LNCAP (cell line): ENCODE results near the gene GATA2.

Source experiments
- CTCF ChIP-seq: fragments of 450-650 bp; IDR thresholded peaks from 2 replicates; pipeline ENCODE4 v1.5.1; 2017; ENCODE audit warnings: mild to moderate bottlenecking

The GATA2 gene

DNA sequence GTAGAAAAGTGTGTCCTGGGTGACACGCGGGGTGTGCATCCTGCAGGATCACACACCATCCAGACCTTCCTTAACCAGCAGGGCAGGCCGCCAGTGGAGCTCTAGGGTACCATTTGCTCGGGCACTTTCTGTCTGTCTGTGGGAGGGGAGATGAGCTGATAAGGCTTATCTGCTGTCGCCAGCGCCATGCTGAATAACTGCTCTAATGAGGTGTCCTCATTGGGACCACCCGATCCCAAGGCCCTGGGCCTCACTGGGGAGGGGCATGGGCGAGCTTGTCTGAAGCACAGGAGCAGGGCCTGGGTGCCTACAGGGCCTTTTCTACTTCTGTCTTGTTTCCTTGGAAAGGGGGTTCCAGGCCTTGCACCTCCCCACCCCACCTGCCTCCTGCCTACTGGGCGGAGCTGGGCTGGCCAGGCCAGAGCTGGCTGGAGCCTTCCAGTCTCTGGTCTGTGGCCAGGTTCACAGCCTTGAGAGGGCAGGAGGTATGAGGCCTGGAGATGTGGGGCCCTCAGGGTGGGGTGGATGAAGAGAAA lies 2.5 kb upstream of the GATA2 start:
- TF ChIP-seq CTCF = no peak

DNA sequence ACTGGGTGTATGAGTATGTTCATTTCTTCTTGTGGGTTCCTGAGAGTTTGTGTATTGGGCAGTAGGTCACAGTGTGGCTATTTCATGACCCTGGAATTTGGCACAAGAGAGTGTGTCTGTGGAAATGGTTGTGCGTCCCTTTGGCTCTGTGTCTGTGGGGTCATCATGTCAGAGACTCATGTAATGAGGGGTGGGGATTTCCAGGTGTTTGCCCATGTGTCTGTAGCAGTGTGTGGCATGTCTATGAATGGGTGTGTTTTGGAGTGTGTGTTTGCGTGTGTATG lies 1.3 kb upstream of the GATA2 start:
- no peak for TF ChIP-seq CTCF

GRCh38 chr3:128493570-128494366 lies 767 bp upstream of the GATA2 start:
- no peak for TF ChIP-seq CTCF

GRCh38 chr3:128491941-128492670 lies 895 bp downstream of the GATA2 start:
- TF ChIP-seq CTCF = no peak

DNA sequence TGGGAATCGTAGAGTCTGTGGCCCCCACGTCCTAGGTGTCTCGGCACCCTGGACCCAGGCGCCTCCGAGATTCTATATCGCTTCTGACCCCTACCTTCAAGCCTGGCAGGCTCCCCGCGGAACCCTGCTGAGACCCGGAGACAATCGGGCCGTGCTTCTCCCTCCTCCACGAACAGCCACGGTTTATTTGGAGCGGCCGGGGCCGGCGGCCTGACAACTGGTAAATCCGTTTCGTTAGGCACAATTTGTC lies 1.4 kb downstream of the GATA2 start:
- no peak for TF ChIP-seq CTCF

DNA sequence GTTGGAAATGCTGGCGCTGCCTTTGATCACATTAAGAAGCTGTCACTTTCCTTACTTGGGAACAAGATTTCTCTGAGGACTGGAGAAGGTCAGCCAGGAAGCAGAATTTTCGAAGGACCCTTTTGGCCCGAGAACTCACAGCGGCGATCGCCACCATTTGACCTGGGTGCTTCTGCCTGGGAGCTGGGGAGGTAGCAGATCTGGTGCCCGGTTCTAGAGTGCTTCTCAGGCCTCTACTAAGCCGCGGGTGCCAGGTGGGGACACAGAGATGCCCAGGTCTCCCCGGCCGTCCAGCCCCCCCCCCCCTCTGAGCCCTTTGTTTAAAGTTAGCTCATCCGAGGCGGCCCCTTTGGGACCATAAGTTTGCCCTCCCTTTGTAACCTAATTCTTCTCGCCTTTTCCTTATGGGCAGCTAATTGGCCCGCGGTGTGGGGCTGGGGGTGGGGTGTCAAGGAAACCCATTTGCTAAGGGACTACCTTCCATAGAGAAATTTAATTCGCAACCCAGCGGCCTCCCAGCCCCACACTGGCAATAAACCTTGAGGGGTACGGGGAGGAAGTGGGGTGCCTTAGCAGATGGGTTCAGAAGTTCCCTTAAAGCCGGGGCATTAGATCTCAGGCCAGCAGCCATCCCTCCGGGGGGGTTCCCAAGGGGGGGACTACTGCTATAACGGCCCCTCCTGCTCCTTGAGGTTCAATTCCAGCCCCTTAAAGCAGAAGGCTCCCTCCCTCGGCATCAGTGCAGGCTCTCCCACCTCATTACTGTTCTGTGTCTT lies 1.9 kb downstream of the GATA2 start:
- TF ChIP-seq CTCF = no peak

DNA sequence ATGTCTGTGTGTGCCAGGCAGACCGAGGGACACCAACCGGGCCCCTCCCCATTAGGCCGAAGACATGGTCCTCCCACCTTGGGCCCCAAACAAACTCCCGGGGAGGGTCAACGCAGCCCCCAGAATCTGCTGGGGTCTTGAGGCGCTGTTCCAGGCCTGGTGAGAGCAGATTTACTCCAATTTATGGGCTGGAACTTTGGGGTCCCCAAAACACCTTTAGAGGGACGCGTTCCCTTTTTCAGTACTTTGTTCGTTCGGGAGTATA lies 2.4 kb downstream of the GATA2 start:
- TF ChIP-seq CTCF = no peak
